ENCODE measurements around the gene ATP5MC2. TPM values are rescaled to one million over a fixed set of nuclear protein-coding genes. Genes with fewer than 3 reads are reported as not detected.
A peak's percentile ranks its signal among the peaks of the same experiment; 100 is the strongest.

ATP5MC2 gene
- total and polyA plus RNA-seq, 9 of the 15 experiments (the other 6 are each of a cell fraction or from before 2014, with no cell fraction given) = 314 to 1,208 (median 468) TPM

DNA sequence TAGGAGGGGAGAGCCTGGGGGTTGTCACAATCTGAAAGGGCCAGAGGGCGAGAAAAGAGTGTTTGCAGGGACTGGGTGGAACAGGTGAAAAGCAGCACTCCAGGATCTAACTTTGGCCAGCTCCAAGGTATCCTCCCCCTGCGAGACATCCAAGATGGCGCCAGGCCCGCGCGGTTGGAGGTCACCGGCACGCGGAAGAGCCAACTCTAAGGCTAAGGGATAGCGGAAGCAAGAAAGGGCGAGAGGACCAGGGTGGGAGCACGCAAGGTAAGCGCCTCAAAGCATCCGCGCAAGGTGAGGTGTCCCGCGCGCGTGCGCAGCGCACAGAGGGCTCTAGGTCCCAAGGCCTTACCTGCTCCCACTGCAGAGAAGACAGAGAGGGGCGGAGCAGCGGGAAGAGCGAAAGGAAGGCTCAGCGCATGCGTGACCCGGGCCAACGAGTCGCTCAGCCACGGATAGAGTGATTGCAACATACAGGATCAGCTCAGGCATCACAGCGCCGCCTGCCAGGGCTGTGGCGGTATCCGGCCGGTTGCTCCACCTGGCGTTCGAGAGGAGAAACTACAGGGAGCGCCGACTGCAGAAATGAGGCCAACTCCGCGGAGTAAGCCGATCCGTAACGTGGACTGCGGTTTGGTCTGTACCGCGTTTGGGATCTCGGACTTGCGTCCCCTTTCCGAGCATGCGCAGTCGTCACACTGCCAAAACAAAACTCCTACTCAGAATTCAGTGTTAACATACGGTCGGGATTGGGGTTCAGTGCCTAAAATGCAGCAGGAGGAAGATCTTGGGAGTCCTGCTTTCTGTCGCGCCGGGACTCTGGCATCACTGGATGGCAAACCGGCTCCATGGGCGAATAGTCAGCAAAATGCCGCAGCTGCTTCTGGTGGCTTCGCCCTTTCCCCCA is at the start of gene ATP5MC2 (continued):
- TF ChIP-seq, protein P1, sequence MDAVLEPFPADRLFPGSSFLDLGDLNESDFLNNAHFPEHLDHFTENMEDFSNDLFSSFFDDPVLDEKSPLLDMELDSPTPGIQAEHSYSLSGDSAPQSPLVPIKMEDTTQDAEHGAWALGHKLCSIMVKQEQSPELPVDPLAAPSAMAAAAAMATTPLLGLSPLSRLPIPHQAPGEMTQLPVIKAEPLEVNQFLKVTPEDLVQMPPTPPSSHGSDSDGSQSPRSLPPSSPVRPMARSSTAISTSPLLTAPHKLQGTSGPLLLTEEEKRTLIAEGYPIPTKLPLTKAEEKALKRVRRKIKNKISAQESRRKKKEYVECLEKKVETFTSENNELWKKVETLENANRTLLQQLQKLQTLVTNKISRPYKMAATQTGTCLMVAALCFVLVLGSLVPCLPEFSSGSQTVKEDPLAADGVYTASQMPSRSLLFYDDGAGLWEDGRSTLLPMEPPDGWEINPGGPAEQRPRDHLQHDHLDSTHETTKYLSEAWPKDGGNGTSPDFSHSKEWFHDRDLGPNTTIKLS (IDR thresholded peaks at IDR 0.05; ENCODE audit: borderline replicate concordance, low read depth) = peak; percentile 90
- peak; percentile 94 for TF ChIP-seq ATF7 (IDR thresholded peaks at IDR 0.05)
- peak; percentile 99 for TF ChIP-seq PHF8 (IDR thresholded peaks at IDR 0.05; ENCODE audit: borderline replicate concordance, low read length)
- TF ChIP-seq HEY1 (CRISPR knock-in tag; IDR thresholded peaks at IDR 0.05; ENCODE audit: borderline replicate concordance) = peak; percentile 51; the same call in 1 of the 2 replicates
- TF ChIP-seq SP1 (CRISPR knock-in tag; IDR thresholded peaks at IDR 0.05) = peak; percentile 90
- TF ChIP-seq ZNF444 (CRISPR knock-in tag; IDR thresholded peaks at IDR 0.05) = no peak
- TF ChIP-seq SMAD1 (IDR thresholded peaks at IDR 0.05; ENCODE audit: low read depth, low read length, partially characterized antibody) = peak; percentile 41
- no peak for TF ChIP-seq XRCC3 (IDR thresholded peaks at IDR 0.05)
- peak; percentile 81; the same call in 1 of the 2 replicates for TF ChIP-seq CXXC5 (CRISPR knock-in tag; IDR thresholded peaks at IDR 0.05)
- TF ChIP-seq, protein P2, sequence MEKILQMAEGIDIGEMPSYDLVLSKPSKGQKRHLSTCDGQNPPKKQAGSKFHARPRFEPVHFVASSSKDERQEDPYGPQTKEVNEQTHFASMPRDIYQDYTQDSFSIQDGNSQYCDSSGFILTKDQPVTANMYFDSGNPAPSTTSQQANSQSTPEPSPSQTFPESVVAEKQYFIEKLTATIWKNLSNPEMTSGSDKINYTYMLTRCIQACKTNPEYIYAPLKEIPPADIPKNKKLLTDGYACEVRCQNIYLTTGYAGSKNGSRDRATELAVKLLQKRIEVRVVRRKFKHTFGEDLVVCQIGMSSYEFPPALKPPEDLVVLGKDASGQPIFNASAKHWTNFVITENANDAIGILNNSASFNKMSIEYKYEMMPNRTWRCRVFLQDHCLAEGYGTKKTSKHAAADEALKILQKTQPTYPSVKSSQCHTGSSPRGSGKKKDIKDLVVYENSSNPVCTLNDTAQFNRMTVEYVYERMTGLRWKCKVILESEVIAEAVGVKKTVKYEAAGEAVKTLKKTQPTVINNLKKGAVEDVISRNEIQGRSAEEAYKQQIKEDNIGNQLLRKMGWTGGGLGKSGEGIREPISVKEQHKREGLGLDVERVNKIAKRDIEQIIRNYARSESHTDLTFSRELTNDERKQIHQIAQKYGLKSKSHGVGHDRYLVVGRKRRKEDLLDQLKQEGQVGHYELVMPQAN (IDR thresholded peaks at IDR 0.05; ENCODE audit: borderline replicate concordance) = peak; percentile 91; the same call in 1 of the 2 replicates
- peak; percentile 79; the same call in 1 of the 2 replicates for TF ChIP-seq E2F3 (CRISPR knock-in tag; IDR thresholded peaks at IDR 0.05)
- TF ChIP-seq, protein P3, sequence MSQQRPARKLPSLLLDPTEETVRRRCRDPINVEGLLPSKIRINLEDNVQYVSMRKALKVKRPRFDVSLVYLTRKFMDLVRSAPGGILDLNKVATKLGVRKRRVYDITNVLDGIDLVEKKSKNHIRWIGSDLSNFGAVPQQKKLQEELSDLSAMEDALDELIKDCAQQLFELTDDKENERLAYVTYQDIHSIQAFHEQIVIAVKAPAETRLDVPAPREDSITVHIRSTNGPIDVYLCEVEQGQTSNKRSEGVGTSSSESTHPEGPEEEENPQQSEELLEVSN (IDR thresholded peaks at IDR 0.05; ENCODE audit: borderline replicate concordance in 1 of 2, extremely low read depth in 1 of 2, insufficient read depth in 1 of 2, insufficient read length in 1 of 2, low read depth in 1 of 2, low read length in 1 of 2, poor library complexity in 1 of 2, severe bottlenecking in 1 of 2) = peak; percentile 73 to 81
- TF ChIP-seq, protein P4, sequence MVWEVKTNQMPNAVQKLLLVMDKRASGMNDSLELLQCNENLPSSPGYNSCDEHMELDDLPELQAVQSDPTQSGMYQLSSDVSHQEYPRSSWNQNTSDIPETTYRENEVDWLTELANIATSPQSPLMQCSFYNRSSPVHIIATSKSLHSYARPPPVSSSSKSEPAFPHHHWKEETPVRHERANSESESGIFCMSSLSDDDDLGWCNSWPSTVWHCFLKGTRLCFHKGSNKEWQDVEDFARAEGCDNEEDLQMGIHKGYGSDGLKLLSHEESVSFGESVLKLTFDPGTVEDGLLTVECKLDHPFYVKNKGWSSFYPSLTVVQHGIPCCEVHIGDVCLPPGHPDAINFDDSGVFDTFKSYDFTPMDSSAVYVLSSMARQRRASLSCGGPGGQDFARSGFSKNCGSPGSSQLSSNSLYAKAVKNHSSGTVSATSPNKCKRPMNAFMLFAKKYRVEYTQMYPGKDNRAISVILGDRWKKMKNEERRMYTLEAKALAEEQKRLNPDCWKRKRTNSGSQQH (CRISPR knock-in tag; IDR thresholded peaks at IDR 0.05) = peak; percentile 74
- peak; percentile 96 for TF ChIP-seq ESRRA (IDR thresholded peaks at IDR 0.05; ENCODE audit: borderline replicate concordance, low read depth)
- peak; percentile 53 for TF ChIP-seq BHLHE40 (IDR thresholded peaks at IDR 0.05; ENCODE audit: low read length)
- TF ChIP-seq BRD9 (IDR thresholded peaks at IDR 0.05; ENCODE audit: low read depth, partially characterized antibody) = peak; percentile 81
- peak; percentile 70 to 79 for TF ChIP-seq FOXK2 (conservative IDR thresholded peaks at IDR 0.05 in 1 of 2, IDR thresholded peaks at IDR 0.05 in 1 of 2; ENCODE audit: low read depth in 2 of 2)

Data from K562 (cell line).